HEK293T (cell line): Measurements from ENCODE around the gene HECA.
A peak's percentile ranks its signal among the peaks of the same experiment; 100 is the strongest.

Experiments
- CTCF ChIA-PET: fragments of 350-600 bp; formaldehyde crosslinking; extraction: SDS; loops from one replicate; lab custom pipeline; 2021; ENCODE audit warnings: antibody characterized with exemption, inconsistent platforms; lab: Yijun Ruan, JAX
- POLR2A ChIA-PET: fragments of 350-600 bp; formaldehyde crosslinking; extraction: SDS; loops from one replicate; lab custom pipeline; 2020; ENCODE audit warnings: antibody characterized with exemption, inconsistent platforms; lab: Yijun Ruan, JAX
- DNase-seq: peaks from one replicate; pipeline ENCODE4 v3.0.0; 2012; ENCODE audit warnings: mixed read lengths; ENCODE audit errors: extremely low spot score
- ARNT ChIP-seq: fragments of 450-650 bp; IDR thresholded peaks from 2 replicates; pipeline ENCODE4 v1.6.1; 2017; ENCODE audit warnings: mild to moderate bottlenecking
- BHLHE40 ChIP-seq: fragments of 450-650 bp; IDR thresholded peaks from 2 replicates; pipeline ENCODE4 v1.6.1; 2016; ENCODE audit warnings: mild to moderate bottlenecking, moderate library complexity, borderline replicate concordance
- CTBP1 ChIP-seq: fragments of 450-650 bp; IDR thresholded peaks from 2 replicates; pipeline ENCODE4 v1.6.1; 2016; ENCODE audit warnings: borderline replicate concordance
- ELF4 ChIP-seq: fragments of 450-650 bp; IDR thresholded peaks from 2 replicates; pipeline ENCODE4 v1.6.1; 2017; ENCODE audit warnings: antibody characterized with exemption
- FOXA1 ChIP-seq: fragments of 450-650 bp; IDR thresholded peaks from 2 replicates; pipeline ENCODE4 v1.6.1; 2016; ENCODE audit warnings: mild to moderate bottlenecking
- FOXK2 ChIP-seq: fragments of 450-650 bp; IDR thresholded peaks from 2 replicates; pipeline ENCODE4 v1.6.1; 2016; ENCODE audit warnings: mild to moderate bottlenecking
- FOXM1 ChIP-seq: fragments of 450-650 bp; IDR thresholded peaks from 2 replicates; pipeline ENCODE4 v1.6.1; 2017; ENCODE audit warnings: mild to moderate bottlenecking, borderline replicate concordance
- HDGF ChIP-seq: fragments of 450-650 bp; IDR thresholded peaks from 2 replicates; pipeline ENCODE4 v1.6.1; 2017; ENCODE audit warnings: antibody characterized with exemption, borderline replicate concordance
- L3MBTL2 ChIP-seq: fragments of 450-650 bp; conservative IDR thresholded peaks from 2 replicates; pipeline ENCODE4 v1.6.1; 2016; ENCODE audit warnings: mild to moderate bottlenecking
- LEF1 ChIP-seq: fragments of 450-650 bp; IDR thresholded peaks from 2 replicates; pipeline ENCODE4 v1.6.1; 2017; ENCODE audit warnings: mild to moderate bottlenecking, borderline replicate concordance
- NFRKB ChIP-seq: fragments of 450-650 bp; IDR thresholded peaks from 2 replicates; pipeline ENCODE4 v1.6.1; 2016; ENCODE audit warnings: mild to moderate bottlenecking, moderate library complexity
- SP1 ChIP-seq: fragments of 450-650 bp; IDR thresholded peaks from 2 replicates; pipeline ENCODE4 v1.6.1; 2017
- SUZ12 ChIP-seq: fragments of 450-650 bp; IDR thresholded peaks from 2 replicates; pipeline ENCODE4 v1.6.1; 2016; ENCODE audit warnings: mild to moderate bottlenecking
- TARDBP ChIP-seq: fragments of 450-650 bp; IDR thresholded peaks from 2 replicates; pipeline ENCODE4 v1.6.1; 2016
- ZNF384 ChIP-seq: fragments of 450-650 bp; IDR thresholded peaks from 2 replicates; pipeline ENCODE4 v1.6.1; 2016
- TF ChIP-seq, protein P1 (sequence below): fragments of 450-650 bp; IDR thresholded peaks from 2 replicates; pipeline ENCODE4 v1.6.1; 2016

Gene HECA

GRCh38 chr6:139186692-139187091 lies 51.8 kb downstream of the HECA start:
- CTCF ChIA-PET: no interaction called here
- TF ChIP-seq, protein P1, sequence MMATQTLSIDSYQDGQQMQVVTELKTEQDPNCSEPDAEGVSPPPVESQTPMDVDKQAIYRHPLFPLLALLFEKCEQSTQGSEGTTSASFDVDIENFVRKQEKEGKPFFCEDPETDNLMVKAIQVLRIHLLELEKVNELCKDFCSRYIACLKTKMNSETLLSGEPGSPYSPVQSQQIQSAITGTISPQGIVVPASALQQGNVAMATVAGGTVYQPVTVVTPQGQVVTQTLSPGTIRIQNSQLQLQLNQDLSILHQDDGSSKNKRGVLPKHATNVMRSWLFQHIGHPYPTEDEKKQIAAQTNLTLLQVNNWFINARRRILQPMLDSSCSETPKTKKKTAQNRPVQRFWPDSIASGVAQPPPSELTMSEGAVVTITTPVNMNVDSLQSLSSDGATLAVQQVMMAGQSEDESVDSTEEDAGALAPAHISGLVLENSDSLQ: no peak
- no peak for TF ChIP-seq BHLHE40
- TF ChIP-seq ZNF384: no peak
- TF ChIP-seq HDGF: no peak
- no peak for TF ChIP-seq NFRKB
- no peak for TF ChIP-seq ARNT
- TF ChIP-seq FOXK2: no peak
- no peak for TF ChIP-seq CTBP1
- no peak for TF ChIP-seq TARDBP
- TF ChIP-seq L3MBTL2: no peak
- TF ChIP-seq FOXM1: no peak
- TF ChIP-seq SP1: no peak
- TF ChIP-seq LEF1: no peak
- no peak for TF ChIP-seq FOXA1
- TF ChIP-seq SUZ12: no peak
- TF ChIP-seq ELF4: no peak
- POLR2A ChIA-PET: no interaction called here
- DNase-seq: no peak

GRCh38 chr6:139187489-139187888 lies 52.6 kb downstream of the HECA start:
- DNase-seq: no peak
- POLR2A ChIA-PET: no interaction called here
- TF ChIP-seq ZNF384: no peak
- no peak for TF ChIP-seq ELF4
- TF ChIP-seq FOXA1: no peak
- no peak for TF ChIP-seq ARNT
- TF ChIP-seq NFRKB: no peak
- TF ChIP-seq SP1: no peak
- no peak for TF ChIP-seq FOXM1
- no peak for TF ChIP-seq L3MBTL2
- TF ChIP-seq SUZ12: no peak
- no peak for TF ChIP-seq TARDBP
- TF ChIP-seq FOXK2: no peak
- CTCF ChIA-PET: no interaction called here

DNA sequence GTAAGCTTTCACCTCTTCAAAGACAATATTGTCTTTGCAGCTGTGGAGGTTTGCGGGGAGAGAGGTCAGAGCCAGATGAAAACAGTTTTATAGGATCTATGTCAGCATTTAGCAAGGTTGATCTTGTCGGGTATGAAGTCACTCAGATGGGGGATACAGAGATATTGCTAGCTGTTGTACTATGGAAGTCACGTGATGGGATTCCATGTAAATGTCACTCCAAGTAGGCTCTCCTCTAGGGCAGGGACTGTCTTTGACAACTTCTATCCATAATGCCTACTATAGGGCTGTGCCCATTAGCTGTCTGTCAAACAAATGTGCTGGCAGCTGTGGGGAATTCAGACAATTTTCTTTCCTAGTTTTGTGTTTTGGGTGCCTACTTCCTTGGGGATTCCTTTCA lies 54.8 kb downstream of the HECA start:
- POLR2A ChIA-PET: no interaction called here
- no peak for TF ChIP-seq TARDBP
- TF ChIP-seq, protein P1: peak; percentile 29; the same call in 1 of the 2 replicates
- TF ChIP-seq ARNT: no peak
- no peak for TF ChIP-seq HDGF
- no peak for TF ChIP-seq FOXA1
- no peak for TF ChIP-seq LEF1
- TF ChIP-seq ZNF384: no peak
- no peak for DNase-seq
- CTCF ChIA-PET: no interaction called here

DNA sequence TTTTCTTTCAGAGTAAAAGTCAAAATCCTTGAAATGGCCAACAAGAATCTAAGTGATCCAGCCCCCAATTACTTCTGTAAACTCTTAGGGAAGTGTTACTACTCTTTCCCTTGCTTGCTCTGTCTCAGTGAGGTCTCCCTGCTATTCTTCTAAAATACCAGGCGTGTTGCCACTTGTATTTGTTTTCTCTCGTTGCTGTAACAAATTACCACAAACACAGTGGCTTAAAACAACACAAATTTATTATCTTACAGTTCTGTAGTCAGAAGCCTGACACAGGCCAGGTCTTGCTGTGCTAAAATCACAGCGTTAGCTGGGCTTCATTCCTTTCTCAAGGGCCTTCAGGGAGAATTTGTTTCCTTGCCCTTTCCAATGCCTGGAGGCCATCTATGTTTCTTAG lies 59.9 kb downstream of the HECA start:
- TF ChIP-seq BHLHE40 (no peak), CTBP1 (no peak), NFRKB (no peak), SUZ12 (no peak), TARDBP (no peak), ELF4 (no peak), SP1 (no peak), ARNT (no peak), FOXA1 (no peak), FOXK2 (no peak), LEF1 (no peak), L3MBTL2 (no peak), ZNF384 (no peak), FOXM1 (no peak), HDGF (no peak)
- TF ChIP-seq, protein P1: no peak
- ChIA-PET CTCF (no interaction called here), POLR2A (no interaction called here)
- no peak for DNase-seq

GRCh38 chr6:139198529-139199288 lies 63.8 kb downstream of the HECA start:
- no peak for TF ChIP-seq ELF4
- TF ChIP-seq FOXA1: no peak
- no peak for TF ChIP-seq ZNF384
- no peak for TF ChIP-seq SUZ12
- no peak for TF ChIP-seq NFRKB
- TF ChIP-seq FOXK2: no peak
- no peak for TF ChIP-seq BHLHE40
- no peak for TF ChIP-seq LEF1
- no peak for TF ChIP-seq L3MBTL2
- POLR2A ChIA-PET: no interaction called here
- DNase-seq: no peak
- CTCF ChIA-PET: no interaction called here

DNA sequence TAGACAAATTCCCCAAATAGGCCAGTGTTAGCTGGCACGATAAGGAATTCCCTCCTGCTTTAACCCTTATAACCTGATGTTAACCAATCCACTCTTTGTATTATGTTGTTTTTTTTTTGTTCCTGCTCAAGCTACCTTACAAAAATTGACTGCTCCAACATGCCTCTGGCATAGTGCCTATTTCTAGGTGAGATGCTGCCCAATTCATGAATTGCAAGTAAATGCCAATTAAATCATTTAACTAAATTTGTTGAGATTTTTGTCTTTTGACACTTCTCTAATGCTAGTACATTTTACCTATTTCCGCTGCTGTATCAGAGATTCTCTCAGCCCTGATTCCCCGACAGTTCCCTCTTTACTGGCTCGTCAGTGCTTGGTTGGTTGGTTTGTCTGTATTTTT lies 66.5 kb downstream of the HECA start:
- no peak for DNase-seq
- TF ChIP-seq FOXK2 (no peak), L3MBTL2 (no peak), LEF1 (no peak), FOXA1 (no peak), TARDBP (no peak), BHLHE40 (no peak), SUZ12 (no peak), HDGF (no peak), SP1 (no peak), ELF4 (no peak), ARNT (no peak), ZNF384 (no peak)
- TF ChIP-seq, protein P1: no peak
- ChIA-PET CTCF (interaction anchor here (1.8 kb wide), 1 partner anchor 18 kb away, joined by 4 read pairs; no protein-coding TSS in a partner anchor), POLR2A (interaction anchor here (0.5 kb wide), 1 partner anchor 12 kb away, joined by 3 read pairs; no protein-coding TSS in a partner anchor)
